Tongue (tissue), 2 donors: ENCODE data around the gene FBXL4. TPM values are rescaled to one million over a fixed set of nuclear protein-coding genes. Genes with fewer than 3 reads are reported as not detected.

Source experiments
- DNase-seq: peaks from one replicate; pipeline ENCODE4 v3.0.0-alpha.2; 2015
- total RNA-seq: library from RNA; depleted of rRNA; stranded (reverse); fragments of >200 nt; gene quantifications from one replicate; pipeline ENCODE4 v1.2.3, GENCODE V29; 2014

FBXL4 gene
- total RNA-seq, 1 donor from 2014 or later, result 25.2 TPM

- no peak for DNase-seq
These were observed 70.5 kb downstream of the FBXL4 start for GRCh38 chr6:98877250-98877649.

DNA sequence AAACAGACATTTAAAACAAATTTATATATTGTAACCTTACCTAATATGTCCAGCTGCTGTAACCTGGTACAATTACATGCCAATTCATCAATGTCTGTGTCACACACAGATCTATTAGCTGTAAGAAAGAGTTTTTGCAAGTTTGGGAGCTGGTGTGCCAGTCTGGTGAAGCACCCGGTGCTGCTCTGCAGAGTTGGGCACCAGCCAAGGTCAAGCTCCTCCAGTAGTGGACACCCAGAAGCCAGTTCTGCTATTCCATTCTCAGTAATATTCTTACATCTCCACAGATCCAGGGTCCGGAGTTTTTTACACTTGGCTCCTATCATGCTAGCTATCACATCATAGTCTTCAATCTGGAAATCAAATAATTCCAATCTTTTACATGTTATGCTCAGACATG, 72.4 kb downstream of the FBXL4 start:
- no peak for DNase-seq

DNA sequence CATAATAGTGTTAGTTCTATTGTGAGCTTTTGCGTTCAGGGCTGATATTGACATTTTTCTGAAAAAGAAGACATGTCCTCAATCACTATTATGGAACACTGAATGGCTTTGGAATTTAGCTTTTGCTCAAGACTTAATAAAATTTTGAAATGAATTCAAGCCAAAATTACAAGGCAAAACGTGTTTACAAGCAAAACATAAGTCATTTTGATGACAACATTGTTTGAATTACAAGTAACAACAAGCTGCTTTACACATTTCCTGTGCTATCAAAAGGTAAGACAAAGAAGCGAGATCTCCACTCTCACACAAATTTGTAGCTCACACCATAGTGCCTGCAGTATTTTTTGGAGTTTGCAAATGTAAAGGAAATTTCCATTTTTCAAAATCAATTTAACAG, 75.9 kb downstream of the FBXL4 start:
- DNase-seq, result no peak

DNA sequence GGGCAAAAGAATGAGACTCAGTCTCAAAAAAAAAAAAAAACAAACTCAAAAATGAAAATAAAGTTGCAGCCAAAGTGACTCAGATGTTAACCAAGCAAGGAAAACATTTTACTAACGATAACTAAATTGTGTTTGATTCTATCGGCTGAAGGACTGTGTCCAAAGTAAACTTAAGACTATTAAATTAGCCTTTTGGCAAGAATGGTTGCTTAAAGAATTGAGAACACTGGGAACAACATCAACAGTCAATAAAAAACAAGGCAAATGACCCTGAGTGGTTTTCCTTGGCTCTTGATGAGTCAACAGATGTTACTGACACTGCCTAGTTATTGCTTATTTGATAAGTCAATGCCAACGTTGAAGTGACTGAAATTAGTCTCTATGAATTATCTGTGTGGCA, 76.7 kb downstream of the FBXL4 start:
- no peak for DNase-seq

DNA sequence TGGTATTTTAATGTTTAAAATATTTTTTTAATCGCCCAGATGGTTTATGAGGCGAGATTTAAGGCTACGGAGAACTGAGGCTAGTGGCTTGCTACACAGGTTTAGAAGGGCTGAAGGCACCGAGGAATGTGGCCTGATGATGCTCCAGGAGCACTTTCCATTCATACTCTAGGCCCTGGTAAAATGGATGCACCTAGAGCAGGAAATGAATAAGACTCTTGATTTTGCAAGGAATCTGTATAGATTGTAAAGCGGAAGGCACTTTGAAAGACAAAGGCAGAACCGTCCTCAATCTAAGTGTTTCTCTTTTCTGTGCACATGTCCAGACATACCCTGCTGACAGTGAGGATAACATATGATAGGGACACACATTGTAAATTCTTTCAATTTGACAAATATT, 83.2 kb downstream of the FBXL4 start:
- no peak for DNase-seq

DNA sequence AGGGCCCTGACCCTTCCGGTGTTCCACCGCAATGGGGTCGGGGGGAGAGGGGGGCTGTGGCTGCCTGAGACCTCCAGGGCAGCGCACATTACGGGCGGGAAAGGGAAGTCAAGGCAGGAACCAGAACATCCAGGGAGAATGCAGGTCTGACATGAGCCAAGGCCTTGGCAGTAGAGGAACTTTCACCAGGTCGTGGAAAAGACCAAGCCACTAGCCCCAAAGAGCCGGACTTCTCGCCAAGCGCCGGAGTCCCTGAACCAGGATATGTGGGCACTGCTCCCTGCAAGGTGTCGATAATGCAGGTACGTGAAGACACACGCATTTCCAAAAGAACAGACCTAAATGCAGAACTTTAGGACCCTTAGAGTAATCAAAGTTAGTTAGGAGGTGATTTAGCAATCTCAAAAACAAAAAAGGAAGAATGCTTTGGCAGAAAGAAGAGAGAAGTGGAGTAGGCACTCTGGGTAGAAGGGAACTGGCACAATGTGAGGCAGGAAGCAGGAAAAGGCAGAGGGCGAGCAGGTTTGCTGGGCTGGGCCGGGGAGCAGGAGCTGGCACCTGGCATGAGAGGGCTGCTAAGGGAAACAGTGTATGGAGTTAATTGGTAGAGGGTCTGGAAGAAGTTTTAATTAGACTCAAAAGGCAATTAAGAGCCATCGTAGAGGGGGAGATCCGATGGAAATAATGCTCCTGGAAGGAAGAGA, 99.1 kb downstream of the FBXL4 start:
- DNase-seq, result no peak

GRCh38 chr6:98847779-98848538, 99.8 kb downstream of the FBXL4 start:
- DNase-seq, result no peak

DNA sequence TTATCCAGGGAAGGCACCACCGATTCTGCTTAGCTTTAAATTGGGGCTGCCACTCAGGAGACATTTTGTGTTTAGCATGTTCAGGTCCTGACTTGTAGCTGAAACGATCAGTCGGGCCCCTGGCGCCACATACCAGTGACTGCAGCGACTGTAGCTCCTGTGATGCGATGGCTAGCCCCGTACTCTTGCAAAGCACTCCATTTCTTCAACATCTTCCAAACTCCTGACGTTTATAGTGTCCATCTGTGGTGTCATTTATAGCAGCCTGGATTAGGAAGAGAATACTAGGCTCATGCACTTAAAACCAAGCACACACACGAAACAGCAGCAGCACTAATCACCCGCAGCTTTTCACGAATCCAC, 100.3 kb downstream of the FBXL4 start:
- DNase-seq, result no peak

- no peak for DNase-seq
These were observed 101.7 kb downstream of the FBXL4 start for GRCh38 chr6:98846021-98846380.

DNA sequence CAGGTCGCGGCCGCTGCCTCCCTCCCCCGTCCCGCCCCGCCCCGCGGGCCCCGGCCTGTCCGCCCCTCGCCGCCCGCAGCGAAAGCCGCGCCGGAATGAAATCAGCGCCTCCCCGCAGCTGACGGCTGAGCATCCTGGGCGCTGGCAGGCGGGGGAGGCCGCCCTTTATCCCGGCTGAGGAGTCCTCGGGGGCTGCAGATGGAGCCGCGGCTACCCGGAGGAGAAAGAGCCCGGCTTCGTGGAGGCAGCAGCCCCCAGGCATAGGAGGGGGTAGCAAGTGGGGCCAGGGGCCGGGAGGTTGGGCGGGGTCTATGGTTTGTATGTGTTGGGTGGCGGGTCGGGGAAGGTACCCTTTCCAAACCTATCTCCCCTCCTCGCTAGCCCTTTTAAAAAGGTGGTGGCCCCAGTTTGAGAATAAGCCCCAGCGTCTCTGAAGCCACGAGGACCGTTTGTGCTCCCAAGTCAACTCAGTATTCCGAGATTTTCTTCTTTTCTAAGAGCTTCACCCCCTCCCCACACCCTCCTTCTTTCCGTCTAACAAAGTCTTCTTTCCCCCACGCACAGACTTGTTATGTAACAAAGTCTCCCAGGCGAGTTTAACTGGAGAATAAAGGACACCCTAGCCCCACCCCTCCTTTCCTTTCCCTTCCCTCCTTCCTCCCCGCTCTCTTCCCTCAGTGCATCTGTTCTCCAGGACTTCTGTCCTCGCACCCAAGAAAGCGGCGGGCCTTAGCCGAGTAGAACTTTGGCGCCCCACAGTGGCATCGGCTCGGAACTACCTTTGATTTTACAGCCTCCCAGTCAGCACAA, 102.3 kb downstream of the FBXL4 start:
- DNase-seq, result peak; percentile 93

DNA sequence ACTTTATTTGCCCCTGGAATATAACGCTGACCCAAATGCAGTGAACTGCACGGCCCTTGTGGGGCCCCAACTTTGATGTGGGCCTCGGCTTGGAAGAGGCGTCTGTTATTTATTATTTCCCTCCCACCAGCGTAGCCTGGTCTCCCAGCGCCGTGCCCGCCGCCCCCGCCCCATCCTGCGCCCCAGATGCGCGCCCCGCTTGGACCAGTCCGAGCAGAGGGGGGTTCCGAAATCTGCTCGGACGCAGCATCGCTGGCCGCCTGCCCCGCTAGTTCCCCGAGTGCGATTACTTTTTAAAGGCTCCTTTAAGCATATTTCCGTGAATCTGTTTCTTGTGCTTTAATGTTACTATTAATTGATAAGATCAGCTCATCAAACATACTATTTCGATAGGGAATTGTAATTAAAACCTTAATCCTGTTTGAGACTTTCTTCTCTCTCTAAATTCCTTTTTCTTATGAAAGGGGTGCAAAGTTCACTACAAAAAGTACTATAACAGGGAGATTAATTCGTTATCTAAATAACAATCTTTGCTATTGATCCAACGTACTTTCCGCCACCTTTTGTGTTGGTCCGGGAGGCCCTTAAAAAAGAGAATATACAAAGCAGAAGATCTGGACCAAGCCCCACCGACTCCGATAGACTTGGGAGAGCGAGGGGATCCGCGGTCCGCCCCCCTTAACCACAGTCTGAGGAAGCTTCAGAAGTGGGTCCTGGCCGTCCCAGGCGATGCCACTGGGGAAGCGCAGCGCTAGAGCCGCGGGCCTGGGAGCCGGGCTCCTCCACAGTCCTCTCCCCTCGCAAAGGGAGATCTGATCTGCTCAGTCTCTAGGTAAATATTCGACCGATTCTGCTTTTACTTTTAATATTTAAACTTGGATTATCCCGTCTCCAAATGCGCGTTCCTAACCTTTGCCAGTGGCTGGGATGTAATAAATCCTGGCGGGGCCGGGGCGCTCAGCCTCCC, 103.2 kb downstream of the FBXL4 start:
- DNase-seq, result no peak

DNA sequence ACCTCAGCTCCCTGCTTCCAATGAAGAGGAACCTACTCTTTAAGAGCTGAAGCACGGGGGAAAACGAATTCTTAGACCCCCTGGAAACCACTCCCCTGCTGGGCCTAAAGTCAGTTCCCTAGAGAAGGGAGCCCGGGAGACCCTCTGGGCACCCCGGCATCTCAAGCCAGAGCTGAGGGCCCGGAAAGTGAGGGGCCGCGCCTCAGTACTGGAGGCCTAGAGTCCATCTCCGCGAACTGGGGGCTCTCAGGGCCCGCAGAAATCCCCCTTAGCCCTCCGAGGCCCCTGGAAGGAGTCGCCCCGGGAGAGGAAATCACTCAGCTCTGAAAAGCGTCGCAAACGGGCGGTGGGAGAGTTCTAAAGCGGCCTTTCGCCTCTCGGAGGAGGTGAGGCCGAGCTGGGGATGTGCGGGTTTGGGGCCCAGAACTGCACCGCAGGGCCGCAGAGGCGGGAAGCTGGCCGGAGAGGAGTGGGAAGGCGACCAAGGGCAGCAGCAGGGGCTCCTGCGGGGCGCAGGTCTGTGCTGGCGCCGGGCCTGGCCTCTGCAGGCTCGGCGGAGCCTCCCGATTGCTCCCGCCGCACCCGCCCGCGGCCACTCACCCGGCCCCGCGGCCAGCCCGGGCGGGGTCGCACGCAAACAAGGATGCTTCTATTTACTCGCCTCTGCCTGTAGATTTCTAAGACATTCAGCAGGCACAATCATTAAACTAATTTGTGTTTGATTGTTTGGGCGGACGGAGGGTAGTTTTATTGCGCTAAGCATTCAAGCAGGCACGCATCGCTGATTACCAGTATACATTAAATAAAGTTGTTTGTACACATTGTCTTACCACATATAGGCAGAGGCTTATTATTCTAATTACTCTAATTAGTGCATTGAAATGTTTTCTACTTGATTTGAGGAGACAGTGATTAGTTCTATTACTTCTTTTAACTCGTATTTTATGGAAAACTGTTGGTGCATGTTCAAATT, 104.2 kb downstream of the FBXL4 start:
- no peak for DNase-seq

DNA sequence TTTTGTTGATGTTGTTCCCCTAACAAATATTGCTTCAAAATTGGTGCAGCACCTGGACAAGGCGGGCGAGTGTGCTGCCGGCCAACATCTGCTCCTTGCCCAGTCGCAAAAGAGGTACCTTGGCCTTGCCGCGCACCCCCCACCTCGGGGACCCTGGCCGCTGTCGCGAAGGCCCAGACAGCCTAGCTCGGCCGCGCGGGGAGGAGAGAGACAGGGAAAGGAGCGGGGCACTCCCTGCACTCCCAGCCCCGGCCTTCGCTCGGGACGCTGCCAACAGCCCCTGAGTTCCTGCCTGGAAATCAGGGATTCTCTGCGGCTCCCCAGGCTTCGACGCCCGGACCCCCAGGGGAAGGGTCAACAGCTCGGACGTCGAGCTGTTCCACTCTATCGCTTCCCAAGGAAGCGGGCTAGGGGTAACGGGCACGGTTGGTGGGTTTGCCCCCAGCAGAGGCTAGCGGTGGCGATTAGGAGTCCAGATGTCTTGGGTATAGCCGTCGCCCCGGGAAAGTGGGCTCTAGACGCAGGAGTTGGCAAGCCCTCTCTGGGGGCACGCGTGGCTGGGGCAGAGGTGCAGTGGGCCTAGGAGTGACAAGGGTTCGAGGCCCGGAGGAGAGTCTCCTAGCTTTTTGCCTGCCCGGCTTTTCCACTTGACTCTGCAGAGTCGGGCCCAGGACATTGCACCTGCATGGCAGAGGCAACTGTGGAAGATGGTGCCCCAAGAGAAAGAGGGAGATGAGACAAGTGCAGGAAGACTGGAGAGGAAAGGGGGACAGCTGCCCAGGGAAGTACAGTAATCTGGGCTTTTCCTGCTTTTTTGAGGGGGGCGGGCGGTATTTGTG, 105.2 kb downstream of the FBXL4 start:
- no peak for DNase-seq

- DNase-seq, result no peak
These were observed 106.0 kb downstream of the FBXL4 start for GRCh38 chr6:98841621-98842341.

GRCh38 chr6:98840996-98841513, 106.7 kb downstream of the FBXL4 start:
- no peak for DNase-seq

- DNase-seq, result no peak
These were observed 107.4 kb downstream of the FBXL4 start for GRCh38 chr6:98840385-98840784.

DNA sequence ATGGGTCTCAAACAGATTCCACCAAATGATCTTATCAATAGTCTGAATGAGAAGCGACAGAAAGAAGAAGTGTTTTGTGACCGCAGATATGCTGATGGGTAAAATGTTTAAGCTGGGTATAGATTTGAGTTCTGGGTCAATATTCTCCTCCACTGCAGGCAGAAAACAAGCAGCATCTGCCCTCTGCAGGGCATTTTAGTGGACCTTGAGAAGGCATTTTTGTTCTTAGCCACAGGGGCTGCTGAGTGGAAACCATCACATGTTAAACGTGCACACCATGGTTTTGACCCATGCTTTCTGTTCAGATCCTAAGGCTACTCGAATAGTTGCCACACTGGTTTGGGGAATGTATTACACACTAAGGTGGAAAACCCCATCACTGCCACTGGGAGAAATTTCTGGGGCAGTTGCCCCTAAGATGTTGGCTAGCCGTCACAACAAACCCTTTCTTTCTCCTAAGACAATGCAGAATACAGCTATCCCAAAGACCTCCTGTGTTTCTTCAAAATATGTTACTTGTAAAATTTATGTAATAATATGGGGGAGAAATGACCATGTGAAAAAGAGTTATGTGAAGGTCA, 107.9 kb downstream of the FBXL4 start:
- DNase-seq, result peak; percentile 43

- no peak for DNase-seq
These were observed 108.8 kb downstream of the FBXL4 start for GRCh38 chr6:98838975-98839374.

DNA sequence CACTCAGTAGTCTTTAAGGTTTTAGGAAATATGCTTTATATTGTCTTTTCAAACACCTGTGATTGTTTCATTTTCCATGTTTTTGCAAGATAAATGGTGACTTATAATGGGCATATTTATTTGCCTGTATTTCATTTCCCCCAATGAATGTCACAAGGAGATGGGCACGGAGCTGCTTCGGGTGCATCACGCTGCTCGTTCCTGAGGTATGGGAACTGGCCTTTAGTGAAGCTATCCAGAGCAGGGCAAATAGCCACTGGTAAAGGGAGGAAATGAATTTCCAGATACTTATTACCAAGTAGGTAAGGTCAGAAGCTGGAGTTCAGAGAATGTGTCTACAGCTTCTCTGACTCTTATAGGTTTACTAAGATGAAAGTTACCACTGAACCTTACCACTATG, 109.7 kb downstream of the FBXL4 start:
- DNase-seq, result no peak
